ENCODE measurements around the gene FOXI1.

GRCh38 chr5:170143091-170143490 is 37.4 kb downstream of the FOXI1 start:
- TF ChIP-seq CTCF (IDR thresholded peaks at IDR 0.05) = no peak
- no peak for TF ChIP-seq POLR2AphosphoS5 (IDR thresholded peaks at IDR 0.05; ENCODE audit: low read depth, low read length)
- no peak for TF ChIP-seq REST (IDR thresholded peaks at IDR 0.05; ENCODE audit: insufficient read depth in 1 of 2, low read depth in 2 of 2, low read length in 1 of 2)

Measured in Panc1 (cell line).